Stimulated activated CD4-positive, alpha-beta T cell treated with anti-CD3 and anti-CD28 coated beads, Interleukin-4, amount 100 ng/mL, for 24 hours (primary cell): ENCODE results near the gene PBRM1.
A peak's percentile ranks its signal among the peaks of the same experiment; 100 is the strongest.
"Not testable (repeated sequence)": the region's sequence is repeated elsewhere in the genome, so short reads cannot be mapped to it uniquely, and the experiment has no call there.

Source experiments
- DNase-seq: peaks from one replicate; pipeline ENCODE4 v3.0.0-alpha.2; 2020

Gene PBRM1

DNA sequence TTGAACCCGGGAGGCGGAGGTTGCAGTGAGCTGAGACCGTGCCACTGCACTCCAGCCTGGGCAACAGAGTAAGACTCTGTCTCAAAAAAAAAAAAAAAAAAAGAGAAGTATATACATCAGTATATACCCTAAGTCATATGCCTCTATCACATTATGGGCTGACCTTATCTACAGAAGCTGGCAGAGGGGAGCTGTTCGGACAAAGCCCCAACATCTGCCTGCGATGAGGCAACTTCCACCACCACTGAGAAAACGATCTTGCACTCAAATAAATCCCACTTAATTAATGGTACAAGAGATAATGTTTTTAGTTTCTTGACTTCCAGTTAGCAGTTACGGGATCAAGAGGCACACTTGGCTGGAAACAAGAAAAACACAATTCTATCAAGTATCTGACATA, 17.6 kb upstream of the PBRM1 start:
- no peak for DNase-seq

DNA sequence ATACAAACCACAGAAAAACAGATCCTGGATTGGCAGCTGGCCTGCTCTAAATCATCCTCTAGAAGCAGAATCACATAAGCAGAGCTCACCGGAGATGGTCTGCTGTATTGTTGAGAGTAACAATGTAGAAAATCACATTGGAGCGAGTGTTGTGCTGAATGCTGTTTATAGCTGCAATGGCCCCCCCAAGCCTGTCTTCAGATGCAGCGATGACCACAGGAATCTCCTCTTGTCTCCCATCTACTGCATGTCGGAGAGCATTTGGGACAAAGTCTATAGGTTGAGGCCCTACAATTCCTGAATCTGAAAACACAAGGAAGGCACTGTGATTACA, 11.9 kb upstream of the PBRM1 start:
- DNase-seq = no peak

DNA sequence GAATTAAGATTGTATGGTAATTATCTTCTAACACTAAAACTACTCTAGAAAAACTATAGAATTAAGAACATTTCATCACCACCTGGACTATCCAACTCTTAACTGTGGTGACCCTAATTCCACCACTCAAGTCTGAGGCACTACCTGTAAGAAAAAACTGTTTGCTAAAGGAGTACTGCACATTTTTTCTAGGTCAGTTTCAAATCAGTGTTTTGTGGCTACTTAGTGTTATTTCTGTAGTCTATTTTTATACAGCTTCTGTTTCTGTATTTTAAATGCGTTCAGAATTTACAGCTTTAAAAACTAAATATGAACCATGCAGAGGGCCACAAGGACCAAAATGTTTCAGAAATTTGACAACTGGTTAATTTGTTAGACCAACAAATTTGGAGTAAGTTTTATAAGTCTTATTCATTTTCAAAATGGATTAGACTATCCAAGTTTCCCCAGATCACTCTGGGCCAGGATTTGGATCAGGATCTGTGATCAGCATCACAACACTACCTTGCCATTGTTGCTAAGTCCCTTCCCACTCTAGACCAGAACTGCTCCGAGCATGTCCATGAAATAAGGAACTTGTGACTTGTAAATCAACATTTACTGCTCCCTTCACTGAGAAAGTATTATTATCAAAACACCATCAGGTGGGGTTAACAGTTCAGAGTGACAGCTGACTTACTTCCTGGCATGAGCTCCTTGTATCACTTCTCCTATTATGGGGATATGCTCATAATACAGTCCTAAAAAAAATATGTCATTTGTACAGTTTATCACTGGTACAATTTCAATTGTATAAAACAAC, 11.3 kb upstream of the PBRM1 start:
- DNase-seq = no peak

DNA sequence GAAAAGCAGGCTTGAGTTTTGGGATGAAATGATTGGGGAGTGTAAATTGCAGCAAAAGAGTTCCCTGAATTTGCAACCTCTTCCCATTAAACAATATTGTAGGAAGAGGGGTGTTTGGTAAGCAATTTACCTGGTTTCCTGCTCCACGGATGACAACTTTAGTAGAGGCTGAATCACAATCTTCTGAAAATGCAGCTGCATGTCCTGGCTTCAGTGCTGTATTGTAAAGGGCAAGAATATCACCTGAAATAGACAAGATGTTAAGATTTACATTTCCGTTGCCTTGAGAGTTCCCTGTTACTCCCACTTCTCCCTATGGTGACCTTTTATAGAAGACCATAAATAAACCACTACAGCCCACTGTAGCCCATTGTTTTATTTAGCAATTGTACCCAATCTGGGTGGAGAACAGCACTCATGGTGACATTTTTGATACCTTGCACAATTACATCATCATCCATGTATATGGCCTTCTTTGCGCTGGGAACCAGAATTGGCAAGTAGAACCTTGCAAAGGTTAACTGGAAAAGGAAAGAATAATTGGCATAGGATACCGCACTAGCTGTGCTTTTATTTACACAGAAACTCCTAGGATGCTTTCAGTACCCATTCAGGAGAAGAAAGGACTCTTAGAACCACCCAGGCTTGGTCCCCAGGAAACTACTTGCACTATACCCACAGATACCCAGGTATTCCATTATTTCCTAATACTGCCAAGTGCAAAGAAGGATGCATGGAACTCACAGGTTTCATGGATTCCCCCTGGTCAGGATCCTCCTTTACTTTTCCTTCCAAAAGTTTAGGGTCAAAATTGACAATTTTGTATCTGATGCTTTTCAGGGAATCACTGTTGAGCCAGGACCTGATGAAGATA, 10.3 kb upstream of the PBRM1 start:
- DNase-seq = no peak

DNA sequence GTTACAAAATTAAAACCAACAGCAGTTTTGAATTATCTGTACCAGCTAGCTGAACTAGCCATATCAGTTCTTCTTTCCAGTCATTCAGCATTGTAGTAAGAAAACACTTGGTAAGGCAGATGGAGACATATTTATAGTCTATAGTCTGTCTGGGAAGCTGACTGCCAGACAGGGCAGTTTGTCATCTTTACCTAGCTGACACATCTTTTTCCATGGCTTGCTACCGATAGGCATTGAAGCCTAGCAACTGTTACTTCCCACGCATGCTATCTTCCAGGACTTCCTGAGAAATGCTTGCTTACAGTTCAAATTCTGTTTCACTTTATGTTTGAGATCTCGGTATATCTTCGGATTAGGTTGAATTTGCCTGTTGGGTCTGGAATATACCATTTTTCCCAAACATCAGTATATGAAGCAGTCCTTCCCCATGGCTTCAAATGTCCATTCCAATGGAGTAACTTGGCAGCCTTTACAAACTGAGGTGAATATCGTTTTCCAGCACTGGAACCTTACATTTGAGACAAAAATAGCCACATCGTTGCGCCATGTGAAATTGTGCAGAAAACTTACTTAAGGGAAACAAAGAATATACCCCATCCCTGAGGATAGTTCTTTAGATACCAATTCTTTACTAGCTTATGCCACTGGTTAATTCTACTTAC, 8.9 kb upstream of the PBRM1 start:
- DNase-seq = no peak

DNA sequence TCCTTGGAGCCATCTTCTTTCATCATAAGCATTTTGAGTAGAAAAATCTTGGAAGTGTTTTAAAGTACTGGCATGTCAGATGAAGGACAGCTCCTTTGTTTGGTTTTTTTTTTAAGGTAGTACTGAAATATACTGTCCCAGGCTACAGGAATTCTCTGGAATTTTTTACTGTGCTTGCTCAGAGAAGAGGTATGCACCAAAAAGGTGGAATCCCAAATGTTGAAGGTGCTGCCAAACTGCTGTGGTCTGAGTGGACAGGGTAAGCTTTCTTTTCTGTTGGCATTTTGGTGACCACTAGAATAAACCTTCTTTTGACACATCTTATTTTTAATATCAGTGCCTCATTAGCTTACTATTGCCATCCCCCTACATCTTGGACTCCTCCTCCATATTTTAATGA, 7.4 kb upstream of the PBRM1 start:
- no peak for DNase-seq

DNA sequence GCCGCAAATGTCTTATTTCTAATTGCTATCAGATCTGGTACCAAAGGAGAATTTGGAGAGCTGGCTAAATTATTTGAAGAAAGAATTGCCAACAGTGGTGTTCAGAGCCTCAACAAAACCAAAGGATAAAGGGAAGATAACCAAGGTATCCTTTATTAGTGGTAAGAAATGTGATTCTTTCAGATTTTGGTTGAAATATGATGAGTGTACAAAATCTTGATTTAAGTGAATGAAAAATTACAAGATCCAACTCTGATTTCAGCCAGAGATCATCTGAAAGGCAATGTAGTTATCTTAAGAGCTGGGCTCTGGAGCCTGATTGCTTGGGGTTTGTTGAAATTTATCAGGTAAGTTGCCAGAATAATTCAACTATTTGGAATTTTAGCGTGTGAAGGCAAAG, 4.8 kb upstream of the PBRM1 start:
- no peak for DNase-seq

DNA sequence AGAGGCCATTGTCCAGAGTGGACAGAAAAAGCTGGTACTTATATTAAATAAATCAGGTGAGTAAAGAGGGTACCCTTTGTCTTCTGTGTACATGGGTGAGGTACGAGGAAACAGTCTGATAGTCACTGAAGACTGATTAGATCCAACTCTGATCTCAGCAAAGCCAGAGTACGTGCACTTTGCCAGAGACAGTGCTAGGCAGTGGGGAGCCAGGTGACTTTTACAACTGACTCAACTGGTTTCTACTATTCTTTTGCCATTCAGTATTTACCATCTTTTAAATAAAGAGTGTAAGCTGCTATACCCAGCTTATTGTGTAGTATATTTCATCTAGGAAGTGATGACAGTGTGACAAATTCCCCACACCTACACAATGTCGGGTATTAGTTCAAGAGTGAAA, 3.4 kb upstream of the PBRM1 start:
- no peak for DNase-seq

DNA sequence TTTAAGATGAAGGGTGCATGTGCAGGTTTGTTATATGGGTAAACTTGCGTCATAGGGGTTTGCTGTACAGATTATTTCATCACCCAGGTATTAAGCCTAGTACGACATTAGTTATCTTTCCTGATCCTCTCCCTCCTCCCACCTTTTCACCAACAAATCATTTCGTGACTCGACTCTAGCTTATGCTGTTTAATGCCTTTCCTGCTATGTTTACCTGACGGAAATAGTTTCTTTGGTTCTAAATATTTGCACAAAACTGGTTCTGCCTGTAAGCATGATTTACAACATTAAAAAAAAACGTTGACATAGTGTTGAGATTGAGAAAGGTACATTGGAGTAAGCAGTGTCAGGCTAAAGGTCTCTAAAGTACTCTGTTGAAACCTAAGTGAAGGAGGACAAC, 2.6 kb upstream of the PBRM1 start:
- no peak for DNase-seq

DNA sequence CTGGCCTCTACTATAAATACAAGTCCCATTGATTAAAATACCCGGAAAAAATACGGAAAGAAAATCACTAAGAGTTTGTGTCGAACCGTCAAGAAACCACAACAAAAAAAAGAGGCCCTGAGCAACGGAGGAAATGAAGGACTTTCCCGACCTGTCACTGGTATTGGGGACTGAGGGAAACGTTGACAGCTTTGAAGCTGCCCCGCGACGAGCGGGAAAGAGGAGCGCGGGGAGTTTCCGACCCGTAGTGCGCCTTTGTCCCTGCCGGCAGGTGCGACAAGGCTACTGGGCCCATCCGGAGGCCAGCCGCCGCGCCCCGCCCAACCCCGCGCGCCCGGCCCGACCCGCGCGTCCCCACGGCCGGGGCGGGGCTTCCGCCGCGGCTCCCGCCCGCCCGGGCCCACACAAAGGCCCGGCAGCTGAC, 416 bp downstream of the PBRM1 start:
- peak; percentile 82 for DNase-seq

DNA sequence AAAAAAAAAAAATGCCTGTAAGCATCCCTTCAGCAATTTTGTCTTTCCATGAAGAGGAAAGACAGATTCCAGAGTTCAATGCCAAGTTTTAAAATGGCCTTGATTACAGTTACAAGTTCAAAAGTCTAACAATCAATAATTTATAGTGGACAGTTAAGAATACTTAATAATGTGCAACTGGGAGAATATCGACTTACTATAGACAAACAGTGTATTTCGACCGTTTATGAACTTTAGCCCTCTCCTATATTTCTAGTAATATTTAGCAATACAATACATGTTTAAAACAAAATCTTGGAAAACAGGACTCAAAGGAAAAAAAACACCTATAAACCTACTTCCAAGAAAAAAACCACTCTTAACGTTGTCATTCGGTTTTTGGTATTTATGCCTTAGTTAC, 1.5 kb downstream of the PBRM1 start:
- no peak for DNase-seq

DNA sequence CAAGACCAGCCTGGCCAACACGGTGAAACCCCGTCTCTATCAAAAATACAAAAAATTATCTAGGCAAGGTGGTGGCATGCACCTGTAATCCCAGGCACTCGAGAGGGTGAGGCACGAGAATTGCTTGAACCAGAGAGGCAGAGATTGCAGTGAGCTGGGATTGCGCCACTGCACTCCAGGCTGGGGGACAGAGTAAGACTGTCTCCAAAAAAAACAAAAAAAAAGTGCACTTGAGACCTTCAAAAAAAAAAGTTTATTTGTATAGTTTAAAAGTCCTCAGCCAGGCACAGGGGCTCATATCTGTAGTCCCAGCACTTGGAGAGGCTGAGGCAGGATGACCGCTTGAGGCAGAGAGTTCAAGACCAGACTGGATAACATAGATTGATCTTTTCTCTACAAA, 2.1 kb downstream of the PBRM1 start:
- DNase-seq = no peak

DNA sequence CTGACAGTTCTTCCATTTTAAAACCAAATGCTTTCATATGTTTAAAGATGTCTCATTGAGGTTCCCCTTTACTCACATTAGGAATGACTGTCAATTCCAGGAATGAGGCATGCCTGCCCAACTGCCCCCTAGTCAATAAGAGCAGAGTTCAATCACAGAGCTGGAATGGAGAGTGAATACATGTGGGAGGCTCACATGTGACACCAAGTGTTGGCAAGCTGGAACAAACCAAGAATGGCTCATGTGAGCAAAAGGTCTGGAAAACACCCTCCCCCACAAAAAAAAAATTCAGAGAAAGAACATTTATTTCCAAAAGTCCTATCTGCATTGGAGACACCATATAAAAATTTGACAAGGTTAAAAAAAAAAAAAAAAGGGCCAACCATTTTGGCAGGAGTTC, 3.7 kb downstream of the PBRM1 start:
- DNase-seq = peak; percentile 66

DNA sequence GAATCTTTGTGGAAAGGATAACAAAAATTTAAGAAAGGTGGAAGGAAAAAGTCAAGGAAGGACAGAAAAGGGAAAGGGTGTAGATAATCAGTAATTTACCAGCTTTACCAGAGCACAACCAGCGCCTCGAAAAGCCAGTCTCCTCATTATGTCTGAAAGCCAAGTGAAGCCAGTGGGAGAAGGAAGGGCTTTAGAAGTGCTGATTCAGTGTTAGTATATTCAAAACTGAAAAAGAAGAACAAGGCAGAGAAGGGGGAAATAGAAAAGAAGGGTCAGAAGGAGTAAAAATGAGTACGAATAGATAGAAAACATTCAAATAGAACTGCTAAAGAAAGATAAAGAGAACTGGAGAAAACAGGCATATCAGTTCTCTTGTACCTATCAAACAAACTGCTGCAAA, 4.1 kb downstream of the PBRM1 start:
- DNase-seq = no peak

DNA sequence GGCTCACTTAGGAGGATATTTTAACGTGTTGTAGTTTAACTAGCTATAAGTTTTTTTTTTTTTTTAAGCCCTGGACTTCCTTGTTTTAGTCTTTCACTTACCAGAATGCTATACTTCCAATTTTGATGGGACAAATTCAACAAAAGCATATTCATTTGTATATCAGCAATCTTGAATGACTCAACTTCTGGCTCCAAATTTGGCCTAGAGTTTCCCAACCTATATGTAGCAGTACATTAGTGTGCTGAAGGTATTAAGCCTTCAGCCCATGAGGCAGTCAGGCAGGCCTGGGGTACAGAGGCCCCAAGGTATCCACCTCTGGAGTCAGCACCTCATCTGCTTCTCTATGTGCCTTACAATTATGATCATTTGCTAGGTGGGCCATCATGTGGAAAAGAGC, 5.9 kb downstream of the PBRM1 start:
- DNase-seq = no peak

DNA sequence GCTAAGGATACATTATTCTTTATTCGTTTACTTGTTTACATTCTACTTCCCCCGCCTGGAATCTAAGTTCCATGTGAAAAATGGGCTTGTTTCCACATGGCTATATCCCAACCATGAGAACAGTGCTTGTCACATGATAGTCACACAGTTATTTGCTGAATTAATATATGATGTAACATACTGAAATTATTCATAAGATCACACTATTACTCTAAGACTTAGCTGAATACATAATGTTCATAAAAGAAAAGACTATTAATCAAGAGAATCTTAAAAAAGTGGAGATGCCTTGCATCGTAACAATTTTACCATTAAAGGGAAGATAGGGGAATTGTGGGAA, 6.5 kb downstream of the PBRM1 start:
- DNase-seq = no peak

DNA sequence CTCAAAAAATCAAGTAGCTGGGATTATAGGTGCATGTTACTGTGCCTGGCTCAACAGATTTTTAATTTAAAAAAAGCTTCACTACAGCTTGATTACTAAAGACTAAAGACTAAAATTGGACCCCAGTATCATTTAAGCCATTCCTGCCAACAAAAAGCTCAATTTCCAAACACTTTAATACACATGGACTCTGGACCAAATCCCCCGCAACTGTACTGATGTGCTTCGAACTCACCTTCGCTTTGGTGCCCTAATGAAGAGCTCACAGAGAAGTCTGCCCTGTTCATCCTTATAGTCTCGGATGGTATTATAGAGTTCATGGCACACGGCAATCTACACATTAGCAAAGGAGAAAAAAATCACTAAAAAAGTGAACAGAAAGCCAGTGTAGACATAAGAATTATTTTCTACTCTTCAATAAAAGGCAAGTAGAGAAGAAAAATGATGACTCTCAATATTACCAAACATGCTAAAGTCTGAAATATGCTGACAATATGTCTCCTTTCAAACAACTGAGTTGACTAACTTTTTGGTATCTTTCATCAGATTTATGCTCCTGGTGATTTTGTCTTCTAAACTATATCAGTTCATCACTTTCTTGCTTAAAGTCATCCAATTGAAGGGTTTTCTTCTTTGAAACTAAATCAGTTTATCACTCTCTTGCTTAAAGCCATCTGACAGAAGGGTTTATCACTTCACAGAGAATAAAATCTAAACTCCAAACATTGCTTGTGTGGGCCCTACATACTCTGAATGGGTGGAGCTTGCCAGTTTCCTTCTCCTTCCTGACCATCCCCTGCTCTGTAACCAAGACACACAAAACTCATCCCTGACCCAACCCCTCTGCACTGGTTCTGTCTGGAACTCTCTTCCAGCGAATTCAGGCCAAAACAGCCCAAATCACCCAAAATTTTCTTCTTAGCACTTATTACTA, 7.2 kb downstream of the PBRM1 start:
- no peak for DNase-seq

DNA sequence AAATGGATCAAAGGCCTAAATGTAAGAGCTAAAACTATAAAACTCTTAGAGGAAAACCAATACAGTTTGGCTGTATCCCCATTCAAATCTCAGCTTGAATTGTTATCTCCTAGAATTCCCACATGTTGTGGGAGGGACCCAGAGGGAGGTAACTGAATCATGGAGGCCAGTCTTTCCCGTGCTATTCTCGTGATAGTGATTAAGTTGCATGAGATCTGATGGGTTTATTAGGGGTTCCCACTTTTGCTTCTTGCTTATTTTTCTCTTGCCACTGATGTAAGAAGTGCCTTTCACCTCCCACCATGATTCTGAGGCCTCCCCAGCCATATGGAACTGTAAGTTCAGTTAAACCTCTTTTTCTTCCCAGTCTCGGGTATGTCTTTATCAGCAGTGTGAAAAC, 9.5 kb downstream of the PBRM1 start:
- not testable (repeated sequence) for DNase-seq

DNA sequence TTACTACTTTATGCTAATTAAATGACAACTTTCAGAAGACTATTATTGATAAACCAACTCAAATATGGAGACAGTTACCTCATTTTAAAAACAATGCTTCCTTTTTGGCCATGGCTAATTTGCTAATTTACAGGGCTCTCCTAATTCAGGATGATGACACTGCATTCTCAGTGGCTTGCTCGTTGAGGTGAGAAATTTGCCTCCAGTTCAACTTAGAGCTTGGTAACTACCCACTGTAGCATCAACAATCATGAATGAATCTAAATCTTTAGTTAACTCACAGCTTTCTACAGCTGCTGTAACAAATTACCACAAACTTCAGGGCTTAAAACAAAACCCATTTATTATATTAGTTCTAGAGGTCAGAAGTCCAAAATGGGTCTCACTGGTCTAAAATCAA, 14.0 kb downstream of the PBRM1 start:
- no peak for DNase-seq

DNA sequence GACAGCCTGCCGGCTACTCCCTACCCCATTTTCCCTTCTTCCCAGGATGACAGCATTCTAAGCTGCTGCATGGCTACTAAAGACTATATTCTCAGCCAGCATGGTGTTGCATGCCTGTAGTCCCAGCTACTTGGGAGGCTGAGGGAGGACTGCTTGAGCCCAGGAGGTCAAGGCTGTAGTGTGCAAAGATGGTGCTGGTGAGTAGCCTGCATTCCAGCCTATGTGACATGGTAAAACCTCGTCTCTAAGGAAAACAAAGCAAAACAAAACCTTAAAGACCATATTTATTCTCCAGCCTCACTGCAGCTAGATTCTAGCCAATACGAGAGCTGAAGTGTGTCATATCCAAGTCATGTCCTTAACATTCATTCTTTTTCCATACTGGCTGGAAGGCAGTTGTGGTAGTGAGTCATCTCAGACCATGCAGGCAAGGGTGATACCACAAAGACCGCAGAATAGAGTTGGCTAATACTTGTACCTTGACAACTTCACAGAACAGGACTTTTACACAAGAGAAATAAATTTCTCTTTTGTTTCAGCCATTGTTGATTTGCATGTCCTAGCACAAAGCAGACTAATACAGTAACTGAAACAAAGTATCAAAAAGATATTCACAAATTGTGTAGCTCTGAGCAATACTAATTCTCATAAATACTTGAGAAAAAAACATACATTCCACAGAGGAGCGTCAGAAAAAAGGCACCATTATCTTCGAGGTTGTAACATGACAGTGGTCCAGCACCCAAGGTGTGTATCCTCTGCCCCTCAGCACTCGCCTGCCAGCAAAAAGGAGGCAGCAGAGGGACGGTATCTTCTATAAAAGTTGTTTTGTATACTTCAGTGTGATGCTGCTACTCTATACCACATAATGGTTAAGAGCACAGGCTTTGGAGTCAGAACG, 14.8 kb downstream of the PBRM1 start:
- peak; percentile 64 for DNase-seq

DNA sequence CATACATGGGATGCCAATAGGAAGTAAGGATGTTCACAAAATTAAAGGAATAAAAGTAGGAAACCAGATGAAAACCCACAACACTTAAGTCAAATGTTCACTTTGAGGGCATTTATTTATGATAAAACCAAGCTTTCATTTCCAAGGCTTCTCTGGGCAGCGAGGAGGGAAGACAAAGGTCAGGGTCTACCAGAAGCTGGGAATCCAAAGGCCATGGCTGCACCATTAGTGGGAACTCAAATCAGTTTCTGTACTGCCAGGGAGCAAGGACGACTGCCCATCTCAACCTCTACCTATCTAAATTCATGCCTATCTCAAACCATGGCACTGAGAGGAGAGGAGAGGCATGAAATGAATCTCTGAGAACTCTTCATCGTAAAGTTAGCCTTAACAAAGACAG, 22.6 kb downstream of the PBRM1 start:
- no peak for DNase-seq

DNA sequence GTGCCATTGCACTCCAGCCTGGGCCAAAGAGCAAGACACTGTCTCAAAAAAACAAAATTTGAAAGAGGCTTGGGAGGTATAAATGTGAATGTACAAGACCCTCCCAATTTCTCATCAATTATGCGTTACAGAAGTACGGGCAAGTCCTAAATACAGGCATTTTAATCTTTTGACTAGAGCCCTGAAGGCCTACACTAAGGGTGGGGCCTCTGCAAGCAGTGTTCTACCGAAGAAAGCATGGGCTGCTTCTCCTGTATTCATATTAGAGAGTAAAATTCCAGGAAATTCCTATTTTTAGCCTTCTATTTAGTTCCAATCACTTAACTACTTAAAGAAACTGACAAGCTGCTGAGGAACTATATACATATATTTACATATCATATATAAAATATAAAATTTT, 25.7 kb downstream of the PBRM1 start:
- DNase-seq = no peak
